K562 (cell line): ENCODE results near the gene HMGA1. TPM values are rescaled to one million over a fixed set of nuclear protein-coding genes. Genes with fewer than 3 reads are reported as not detected.

Source experiments
- ATAC-seq: fragments of 200-7000 bp; cut with Tn5 transposase; 3 replicates; pipeline ENCODE4 v1.9.1; 2020; ENCODE audit warnings: moderate library complexity
- BruUV-seq: library from RNA; stranded (reverse); fragments of 400-500 nt; replicated peaks from 2 replicates; lab custom pipeline; 2021; lab: Mats Ljungman, UMichigan
- CTCF ChIA-PET: fragments of 300-600 bp; formaldehyde crosslinking; extraction: SDS; loops from one replicate; lab custom pipeline; 2021; ENCODE audit warnings: low intra/inter-chr PET ratio; lab: Yijun Ruan, JAX
- POLR2A ChIA-PET: fragments of 300-600, 350-650 bp; sonication (Branson Sonifier 250); formaldehyde crosslinking; extraction: SDS; loops from one replicate; lab custom pipeline; 2021; ENCODE audit warnings: antibody characterized with exemption, inconsistent platforms; lab: Yijun Ruan, JAX
- DNase-seq, 4 experiments: peaks; one replicate each; pipeline versions ENCODE4 v3.0.0 to v3.0.0-alpha.2; 2011 to 2018; ENCODE audit warnings: low spot score in 3 of 4, mixed read lengths in 3 of 4; ENCODE audit errors: extremely low read depth in 1 of 4
- FAIRE-seq: peaks from 2 replicates; lab custom pipeline; 2011; peaks lifted over from hg19 to GRCh38; lab: Jason Lieb, UNC
- H2AFZ ChIP-seq: 2 replicates; pipeline ENCODE4 v1.6.0; 2011; ENCODE audit warnings: low read depth, low read length, control low read depth, inconsistent platforms
- H3K27ac ChIP-seq: fragments of 200-600 bp; 3 replicates; pipeline ENCODE4 v1.8.0; 2011; ENCODE audit warnings: low read depth, mild to moderate bottlenecking, control low read depth, inconsistent platforms, low read length, moderate library complexity, mixed read lengths; ENCODE audit errors: extremely low read depth
- H3K27me3 ChIP-seq, 2 experiments: fragments of 300-600 bp in 1 of 2; 2 replicates in 1 of 2; 3 replicates in 1 of 2; pipeline versions ENCODE4 v1.6.0 to v1.8.0; 2011; ENCODE audit warnings: inconsistent platforms in 2 of 2, low read length in 2 of 2, mild to moderate bottlenecking in 1 of 2, mixed read lengths in 1 of 2, moderate library complexity in 1 of 2; ENCODE audit not compliant: control insufficient read depth in 2 of 2, insufficient read depth in 2 of 2
- H3K36me3 ChIP-seq: fragments of 300-600 bp; 3 replicates; pipeline ENCODE4 v1.8.0; 2011; ENCODE audit warnings: mild to moderate bottlenecking, low read length, inconsistent platforms; ENCODE audit not compliant: control insufficient read depth, insufficient read depth
- H3K4me1 ChIP-seq, 2 experiments: fragments of 200-600 bp in 1 of 2; replicated peaks in 1 of 2; 2 replicates in 1 of 2; 3 replicates in 1 of 2; pipeline versions ENCODE4 v1.5.1 to v1.8.0; 2011; ENCODE audit warnings: inconsistent platforms in 2 of 2, low read length in 2 of 2, mild to moderate bottlenecking in 1 of 2, mixed read lengths in 1 of 2, moderate library complexity in 1 of 2; ENCODE audit not compliant: control insufficient read depth in 2 of 2, insufficient read depth in 2 of 2
- H3K4me2 ChIP-seq: 2 replicates; pipeline ENCODE4 v1.6.1; 2011; ENCODE audit warnings: low read length, control low read depth, inconsistent platforms, mixed read lengths; ENCODE audit not compliant: insufficient read depth
- H3K4me3 ChIP-seq: fragments of 200-600 bp; sonication (generic), shearing (Covaris generic); 2 replicates; pipeline ENCODE4 v1.5.1; 2016; ENCODE audit warnings: control low read depth, inconsistent platforms
- H3K79me2 ChIP-seq: fragments of 200-600 bp; 3 replicates; pipeline ENCODE4 v1.8.0; 2011; ENCODE audit warnings: low read length, inconsistent platforms; ENCODE audit not compliant: control insufficient read depth, insufficient read depth
- H3K9ac ChIP-seq, 2 experiments: 2 replicates each; pipeline versions ENCODE4 v1.6.0 to v1.6.1; 2011; ENCODE audit warnings: low read depth in 2 of 2, low read length in 2 of 2, control low read depth in 1 of 2, inconsistent platforms in 1 of 2, mild to moderate bottlenecking in 1 of 2, mixed read lengths in 1 of 2; ENCODE audit not compliant: insufficient read depth in 1 of 2
- H3K9me1 ChIP-seq: one replicate; pipeline ENCODE4 v1.6.0; 2011; ENCODE audit warnings: inconsistent platforms, mild to moderate bottlenecking, low read length, moderate library complexity; ENCODE audit not compliant: control insufficient read depth, insufficient read depth
- H3K9me3 ChIP-seq: replicated peaks from 2 replicates; pipeline ENCODE4 v1.5.1; 2011; ENCODE audit warnings: low read depth, low read length, inconsistent platforms; ENCODE audit not compliant: control insufficient read depth, insufficient read depth
- H4K20me1 ChIP-seq: replicated peaks from 2 replicates; pipeline ENCODE4 v1.6.1; 2011; ENCODE audit warnings: low read length, inconsistent platforms, mixed read lengths; ENCODE audit not compliant: control insufficient read depth, insufficient read depth
- BRD4 ChIP-seq: fragments of 200-600 bp; sonication (generic); IDR thresholded peaks from 2 replicates; pipeline ENCODE4 v1.6.1; 2017; ENCODE audit warnings: inconsistent platforms
- CBX3 ChIP-seq, 2 experiments: IDR thresholded peaks; 1 replicate in 1 of 2; 2 replicates in 1 of 2; pipeline ENCODE4 v1.6.1; 2012; ENCODE audit warnings: inconsistent platforms in 2 of 2, low read length in 2 of 2, borderline replicate concordance in 1 of 2, control low read depth in 1 of 2
- COPS2 ChIP-seq: fragments of 450-650 bp; conservative IDR thresholded peaks from 2 replicates; pipeline ENCODE4 v1.6.1; 2016; ENCODE audit warnings: mild to moderate bottlenecking, moderate library complexity
- CTBP1 ChIP-seq: fragments of 450-650 bp; IDR thresholded peaks from 2 replicates; pipeline ENCODE4 v1.6.1; 2016; ENCODE audit warnings: borderline replicate concordance
- DMBX1 ChIP-seq: fragments of 250-450 bp; sonication (Bioruptor Pico); IDR thresholded peaks from 2 replicates; pipeline ENCODE4 v1.8.0; 2022; ENCODE audit warnings: inconsistent platforms, mild to moderate bottlenecking, moderate library complexity, borderline replicate concordance
- ELF4 ChIP-seq: fragments of 450-650 bp; formaldehyde crosslinking; IDR thresholded peaks from 2 replicates; pipeline ENCODE4 v1.4.0; 2022; ENCODE audit warnings: missing genetic modification characterization
- ETV6 ChIP-seq, 3 experiments: fragments of 150-350 bp in 1 of 3; sonication (generic) in 1 of 3; formaldehyde crosslinking in 1 of 3; IDR thresholded peaks; 2 replicates each; pipeline versions ENCODE4 v1.6.1 to v1.8.0; 2014 to 2022; ENCODE audit warnings: borderline replicate concordance in 2 of 3, low read depth in 2 of 3, antibody characterized with exemption in 1 of 3, low read length in 1 of 3, mild to moderate bottlenecking in 1 of 3, missing genetic modification reagents in 1 of 3
- LEF1 ChIP-seq: fragments of 450-650 bp; IDR thresholded peaks from 2 replicates; pipeline ENCODE4 v1.6.1; 2016; ENCODE audit warnings: mild to moderate bottlenecking
- MEIS2 ChIP-seq: fragments of 450-650 bp; IDR thresholded peaks from 2 replicates; pipeline ENCODE4 v1.6.1; 2014; ENCODE audit warnings: mild to moderate bottlenecking; ENCODE audit not compliant: partially characterized antibody
- MYC ChIP-seq, 2 experiments: fragments of 250-450 bp in 1 of 2; sonication (Bioruptor Pico) in 1 of 2; IDR thresholded peaks; 2 replicates each; pipeline versions ENCODE4 v1.5.1 to v1.6.1; 2012 to 2021; ENCODE audit warnings: low read depth in 2 of 2, borderline replicate concordance in 1 of 2, improper control_type of control experiment in 1 of 2, low read length in 1 of 2, mild to moderate bottlenecking in 1 of 2, moderate library complexity in 1 of 2
- NUFIP1 ChIP-seq: fragments of 450-650 bp; IDR thresholded peaks from 2 replicates; pipeline ENCODE4 v1.6.1; 2018; ENCODE audit not compliant: partially characterized antibody
- TAL1 ChIP-seq: fragments of 450-650 bp; IDR thresholded peaks from 2 replicates; pipeline ENCODE4 v1.6.1; 2016; ENCODE audit warnings: mild to moderate bottlenecking
- TBP ChIP-seq: optimal IDR thresholded peaks from 2 replicates; pipeline ENCODE3; 2011; ENCODE audit warnings: low read depth, low read length, improper control_type of control experiment
- XRCC3 ChIP-seq: fragments of 450-650 bp; IDR thresholded peaks from 2 replicates; pipeline ENCODE4 v1.6.1; 2017; ENCODE audit warnings: mild to moderate bottlenecking, moderate library complexity
- ZNF133 ChIP-seq: fragments of 250-450 bp; sonication (Bioruptor Pico); IDR thresholded peaks from 2 replicates; pipeline ENCODE4 v1.4.0; 2020; ENCODE audit warnings: mild to moderate bottlenecking
- ZNF263 ChIP-seq: sonication (generic); formaldehyde crosslinking; IDR thresholded peaks from 2 replicates; pipeline ENCODE4 v1.8.0; 2022; ENCODE audit warnings: mild to moderate bottlenecking, missing genetic modification reagents, borderline replicate concordance
- WGBS: fragments of 100-300 bp; shearing (Covaris generic); methylation state at CpG from one replicate; pipeline ENCODE4 v1.1.6; 2016; ENCODE audit warnings: low coverage, mixed read lengths; ENCODE audit not compliant: insufficient coverage; ENCODE audit errors: missing lambda C conversion rate; 5-methylcytosine and 5-hydroxymethylcytosine counted together
- in situ Hi-C: fragments of 300-500 bp; cut with MboI; formaldehyde crosslinking; loops from 4 replicates; pipeline ENCODE4 v1.15.0; 2018; ENCODE audit warnings: inconsistent platforms, mixed read lengths
- intact Hi-C: fragments of 100-400 bp; cut with micrococcal nuclease; formaldehyde crosslinking; loops from 2 replicates; pipeline ENCODE4 v1.14.2; 2022
- polyA plus RNA-seq, 8 experiments: library from polyadenylated mRNA; depleted of rRNA in 4 of 8; stranded (reverse) in 5 of 8; unstranded in 3 of 8; fragments of >200 nt; fragmentation: Nextera tagmentation in 2 of 8; fragmentation: Illumina TruSeq in 1 of 8; extraction: Ambion mirVana in 2 of 8; extraction: Trizol in 1 of 8; gene quantifications; 2 replicates each; pipeline versions ENCODE4 v1.2.1 to v1.2.3, GENCODE V29; 2011 to 2014; ENCODE audit warnings: inconsistent platforms in 1 of 8, missing spikeins in 1 of 8
- total RNA-seq, 7 experiments: library from RNA; depleted of rRNA in 6 of 7; stranded (reverse); fragments of >200 nt in 6 of 7; fragmentation: Illumina TruSeq in 2 of 7; extraction: Trizol in 2 of 7; gene quantifications; 2 replicates each; pipeline versions ENCODE4 v1.2.1 to v1.2.3, GENCODE V29; 2011 to 2021; ENCODE audit warnings: low replicate concordance in 1 of 7
- TF ChIP-seq, protein P1 (sequence below): fragments of 200-800 bp; sonication (Bioruptor generic); IDR thresholded peaks from 2 replicates; pipeline ENCODE4 v1.6.1; 2017; ENCODE audit warnings: missing genetic modification characterization, missing compliant biosample characterization
- TF ChIP-seq, protein P2 (sequence below): fragments of 200-800 bp; sonication (Bioruptor generic); IDR thresholded peaks from 2 replicates; pipeline ENCODE4 v1.6.1; 2017; ENCODE audit warnings: missing genetic modification characterization, missing compliant biosample characterization

The HMGA1 gene
- total and polyA plus RNA-seq, 9 of the 15 experiments (the other 6 are each of a cell fraction or from before 2014, with no cell fraction given), result 27.8 to 1,947 (median 594) TPM

DNA sequence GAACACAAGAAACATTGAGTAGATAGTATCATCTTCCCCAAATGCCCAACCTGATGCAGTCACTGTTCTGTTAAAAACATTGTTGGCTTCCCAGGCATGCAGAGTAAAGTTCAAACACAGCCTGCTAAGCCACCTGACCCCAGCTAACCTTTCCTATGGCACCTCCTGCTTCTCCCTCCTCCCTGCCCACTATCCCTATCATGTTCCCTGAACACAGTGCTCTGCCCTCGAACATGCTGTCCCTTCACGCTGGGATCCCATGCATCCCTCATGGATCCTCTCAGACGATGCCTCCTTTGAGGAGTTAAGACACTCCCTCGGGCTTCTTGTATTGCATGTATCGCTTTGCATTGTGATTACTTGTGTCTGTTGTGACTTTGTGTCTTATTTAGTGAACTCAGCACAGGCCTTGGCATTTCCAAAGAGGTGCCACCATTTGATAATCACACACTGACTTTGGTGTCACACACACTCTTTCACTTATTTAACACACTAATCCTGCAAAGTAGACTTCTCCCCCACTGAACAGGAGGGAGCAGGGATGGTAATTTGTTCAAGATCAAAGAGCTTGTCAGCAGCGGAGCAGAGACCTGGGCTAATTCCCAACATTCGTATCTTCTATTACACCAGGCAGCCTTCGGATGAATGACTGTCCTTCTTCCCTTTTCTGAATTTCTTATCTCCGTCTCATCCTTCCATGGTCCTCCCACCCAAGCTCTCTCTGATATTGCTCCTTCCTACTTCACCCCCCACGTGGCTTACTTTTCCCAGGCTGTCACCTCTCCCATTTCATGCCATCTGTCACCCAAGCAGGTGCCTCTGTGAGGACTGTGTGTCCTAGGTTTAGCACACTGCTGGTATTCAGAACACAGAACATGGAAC, 40.4 kb downstream of the HMGA1 start:
- peak in 3 of 4 experiments; percentile 16 to 76 (median 54) for DNase-seq
- peaks cover 3% of the 10 kb centered on the region for H3K9me3 ChIP-seq
- peak overlapping the region; percentile 51; the same call in 1 of the 2 replicates for H2AFZ ChIP-seq
- H3K9ac ChIP-seq, result peak overlapping the region; percentile 29 to 50; a peak in 3 of 4 replicates
- no peak overlapping the region for H3K4me3 ChIP-seq
- H3K4me1 ChIP-seq, result peaks cover 37 to 78% of the 10 kb centered on the region in 2 experiments
- H3K4me2 ChIP-seq, result peak overlapping the region; percentile 63
- H4K20me1 ChIP-seq, result no peaks in the 10 kb centered on the region
- ChIA-PET POLR2A (interaction anchor here (0.6 to 2.0 kb wide), 9 partner anchors 12 to 138 kb away, joined by 3 to 6 read pairs (median 3); partner anchors contain the start of gene HMGA1), CTCF (no interaction called here)
- ATAC-seq, result peak; percentile 2; the same call in 2 of the 3 replicates
- H3K79me2 ChIP-seq, result peaks cover 7% of the 10 kb centered on the region; the same call in 1 of the 3 replicates
- in situ Hi-C loops (no loop called here), intact Hi-C loops (loop anchor here (10.0 kb wide), 1 partner anchor 118 kb away; the partner anchor contains the start of gene NUDT3)
- no peaks in the 10 kb centered on the region for H3K27me3 ChIP-seq
- FAIRE-seq, result peak; percentile 67
- BruUV-seq, result no TSS peak
- 10% methylated on average over 10 of the region's 10 CpGs for WGBS
- H3K9me1 ChIP-seq, result no peaks in the 10 kb centered on the region
- peaks cover 48% of the 10 kb centered on the region for H3K36me3 ChIP-seq
- H3K27ac ChIP-seq, result peak overlapping the region; percentile 70
- TF ChIP-seq NUFIP1 (peak; percentile 68), ELF4 (CRISPR knock-in tag) (peak; percentile 71), LEF1 (peak; percentile 86), ZNF133 (CRISPR knock-in tag) (no peak), DMBX1 (CRISPR knock-in tag) (peak; percentile 33; the same call in 1 of the 2 replicates), COPS2 (no peak), MEIS2 (peak; percentile 65), ZNF263 (CRISPR knock-in tag) (peak; percentile 99), ETV6 (IDR thresholded peaks at IDR 0.05; ENCODE audit: borderline replicate concordance in 1 of 2, low read depth in 2 of 2, low read length in 1 of 2) (peak in 1 of 2 experiments; percentile 29; a peak in 1 of 4 replicates), ETV6 (CRISPR knock-in tag; IDR thresholded peaks at IDR 0.05; ENCODE audit: borderline replicate concordance) (no peak), XRCC3 (no peak), MYC (IDR thresholded peaks at IDR 0.05; ENCODE audit: low read depth, low read length) (peak; percentile 62), MYC (CRISPR knock-in tag; IDR thresholded peaks at IDR 0.05; ENCODE audit: borderline replicate concordance, low read depth) (no peak; the same call in 1 of the 2 replicates), CBX3 (IDR thresholded peaks at IDR 0.05; ENCODE audit: borderline replicate concordance in 1 of 2, low read length in 2 of 2) (no peak), CTBP1 (peak; percentile 97), BRD4 (0 out of 2 replicates have a peak, but pooled peaks have one; percentile 34), TBP (no peak), TAL1 (peak; percentile 64)
- TF ChIP-seq, protein P1, sequence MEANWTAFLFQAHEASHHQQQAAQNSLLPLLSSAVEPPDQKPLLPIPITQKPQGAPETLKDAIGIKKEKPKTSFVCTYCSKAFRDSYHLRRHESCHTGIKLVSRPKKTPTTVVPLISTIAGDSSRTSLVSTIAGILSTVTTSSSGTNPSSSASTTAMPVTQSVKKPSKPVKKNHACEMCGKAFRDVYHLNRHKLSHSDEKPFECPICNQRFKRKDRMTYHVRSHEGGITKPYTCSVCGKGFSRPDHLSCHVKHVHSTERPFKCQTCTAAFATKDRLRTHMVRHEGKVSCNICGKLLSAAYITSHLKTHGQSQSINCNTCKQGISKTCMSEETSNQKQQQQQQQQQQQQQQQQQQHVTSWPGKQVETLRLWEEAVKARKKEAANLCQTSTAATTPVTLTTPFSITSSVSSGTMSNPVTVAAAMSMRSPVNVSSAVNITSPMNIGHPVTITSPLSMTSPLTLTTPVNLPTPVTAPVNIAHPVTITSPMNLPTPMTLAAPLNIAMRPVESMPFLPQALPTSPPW (CRISPR knock-in tag), result no peak
- TF ChIP-seq, protein P2, sequence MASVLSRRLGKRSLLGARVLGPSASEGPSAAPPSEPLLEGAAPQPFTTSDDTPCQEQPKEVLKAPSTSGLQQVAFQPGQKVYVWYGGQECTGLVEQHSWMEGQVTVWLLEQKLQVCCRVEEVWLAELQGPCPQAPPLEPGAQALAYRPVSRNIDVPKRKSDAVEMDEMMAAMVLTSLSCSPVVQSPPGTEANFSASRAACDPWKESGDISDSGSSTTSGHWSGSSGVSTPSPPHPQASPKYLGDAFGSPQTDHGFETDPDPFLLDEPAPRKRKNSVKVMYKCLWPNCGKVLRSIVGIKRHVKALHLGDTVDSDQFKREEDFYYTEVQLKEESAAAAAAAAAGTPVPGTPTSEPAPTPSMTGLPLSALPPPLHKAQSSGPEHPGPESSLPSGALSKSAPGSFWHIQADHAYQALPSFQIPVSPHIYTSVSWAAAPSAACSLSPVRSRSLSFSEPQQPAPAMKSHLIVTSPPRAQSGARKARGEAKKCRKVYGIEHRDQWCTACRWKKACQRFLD, result 0 out of 2 replicates have a peak, but pooled peaks have one; percentile 5
